Measurements from ENCODE around the gene EMP2.
A peak's percentile ranks its signal among the peaks of the same experiment; 100 is the strongest.
"Not testable (repeated sequence)": the region's sequence is repeated elsewhere in the genome, so short reads cannot be mapped to it uniquely, and the experiment has no call there.

The EMP2 gene

GRCh38 chr16:10569621-10570020, 10.8 kb downstream of the EMP2 start:
- Histone ChIP-seq H3K9ac (ENCODE audit: low read length) (no peak overlapping the region), H3K27me3 (ENCODE audit: control insufficient read depth, insufficient read depth, low read length) (no peaks in the 10 kb centered on the region), H3K4me3 (ENCODE audit: low read length) (no peak overlapping the region), H3K4me1 (ENCODE audit: control insufficient read depth, insufficient read depth, low read length) (no peaks in the 10 kb centered on the region), H3K36me3 (ENCODE audit: control insufficient read depth, insufficient read depth, low read length) (no peaks in the 10 kb centered on the region), H3K9me3 (ENCODE audit: control insufficient read depth, low read length) (no peaks in the 10 kb centered on the region)

- no peak overlapping the region for H3K9ac ChIP-seq (ENCODE audit: low read length)
- H3K4me3 ChIP-seq (ENCODE audit: low read length): no peak overlapping the region
- H3K36me3 ChIP-seq (ENCODE audit: control insufficient read depth, insufficient read depth, low read length): no peaks in the 10 kb centered on the region
- H3K27me3 ChIP-seq (ENCODE audit: control insufficient read depth, insufficient read depth, low read length): no peaks in the 10 kb centered on the region
- no peaks in the 10 kb centered on the region for H3K9me3 ChIP-seq (ENCODE audit: control insufficient read depth, low read length)
- H3K4me1 ChIP-seq (ENCODE audit: control insufficient read depth, insufficient read depth, low read length): no peaks in the 10 kb centered on the region
Observed at GRCh38 chr16:10566613-10567012, 13.8 kb downstream of the EMP2 start.

- no peaks in the 10 kb centered on the region for H3K9me3 ChIP-seq (ENCODE audit: control insufficient read depth, low read length)
- no peaks in the 10 kb centered on the region for H3K36me3 ChIP-seq (ENCODE audit: control insufficient read depth, insufficient read depth, low read length)
- no peak overlapping the region for H3K4me3 ChIP-seq (ENCODE audit: low read length)
- H3K9ac ChIP-seq (ENCODE audit: low read length): no peak overlapping the region
- H3K27me3 ChIP-seq (ENCODE audit: control insufficient read depth, insufficient read depth, low read length): no peaks in the 10 kb centered on the region
- H3K4me1 ChIP-seq (ENCODE audit: control insufficient read depth, insufficient read depth, low read length): peaks cover under 1% of the 10 kb centered on the region
Observed at GRCh38 chr16:10565167-10565566, 15.2 kb downstream of the EMP2 start.

GRCh38 chr16:10564591-10564990, 15.8 kb downstream of the EMP2 start:
- no peak overlapping the region for H3K4me3 ChIP-seq (ENCODE audit: low read length)
- no peaks in the 10 kb centered on the region for H3K36me3 ChIP-seq (ENCODE audit: control insufficient read depth, insufficient read depth, low read length)
- peaks cover 6% of the 10 kb centered on the region for H3K4me1 ChIP-seq (ENCODE audit: control insufficient read depth, insufficient read depth, low read length)
- no peaks in the 10 kb centered on the region for H3K9me3 ChIP-seq (ENCODE audit: control insufficient read depth, low read length)
- H3K9ac ChIP-seq (ENCODE audit: low read length): no peak overlapping the region
- H3K27me3 ChIP-seq (ENCODE audit: control insufficient read depth, insufficient read depth, low read length): no peaks in the 10 kb centered on the region

GRCh38 chr16:10562361-10562899, 18.0 kb downstream of the EMP2 start:
- peaks cover 27% of the 10 kb centered on the region for H3K4me1 ChIP-seq (ENCODE audit: control insufficient read depth, insufficient read depth, low read length)

GRCh38 chr16:10561425-10561824, 19.0 kb downstream of the EMP2 start:
- Histone ChIP-seq H3K36me3 (ENCODE audit: control insufficient read depth, insufficient read depth, low read length) (no peaks in the 10 kb centered on the region), H3K27me3 (ENCODE audit: control insufficient read depth, insufficient read depth, low read length) (no peaks in the 10 kb centered on the region), H3K9ac (ENCODE audit: low read length) (no peak overlapping the region), H3K4me3 (ENCODE audit: low read length) (no peak overlapping the region), H3K4me1 (ENCODE audit: control insufficient read depth, insufficient read depth, low read length) (peaks cover 30% of the 10 kb centered on the region), H3K9me3 (ENCODE audit: control insufficient read depth, low read length) (no peaks in the 10 kb centered on the region)

More at GRCh38 chr16:10562361-10562899, 18.0 kb downstream of the EMP2 start:
- Histone ChIP-seq H3K36me3 (ENCODE audit: control insufficient read depth, insufficient read depth, low read length) (no peaks in the 10 kb centered on the region), H3K9me3 (ENCODE audit: control insufficient read depth, low read length) (no peaks in the 10 kb centered on the region), H3K9ac (ENCODE audit: low read length) (no peak overlapping the region), H3K4me3 (ENCODE audit: low read length) (no peak overlapping the region), H3K27me3 (ENCODE audit: control insufficient read depth, insufficient read depth, low read length) (no peaks in the 10 kb centered on the region)

- Histone ChIP-seq H3K4me3 (ENCODE audit: low read length) (no peak overlapping the region), H3K9ac (ENCODE audit: low read length) (no peak overlapping the region), H3K9me3 (ENCODE audit: control insufficient read depth, low read length) (no peaks in the 10 kb centered on the region), H3K4me1 (ENCODE audit: control insufficient read depth, insufficient read depth, low read length) (peaks cover 30% of the 10 kb centered on the region), H3K36me3 (ENCODE audit: control insufficient read depth, insufficient read depth, low read length) (no peaks in the 10 kb centered on the region), H3K27me3 (ENCODE audit: control insufficient read depth, insufficient read depth, low read length) (no peaks in the 10 kb centered on the region)
Observed at GRCh38 chr16:10561001-10561400, 19.4 kb downstream of the EMP2 start.

GRCh38 chr16:10559792-10560191, 20.6 kb downstream of the EMP2 start:
- not testable (repeated sequence) for H3K9ac ChIP-seq (ENCODE audit: low read length); H3K9me3 ChIP-seq (ENCODE audit: control insufficient read depth, low read length); H3K36me3 ChIP-seq (ENCODE audit: control insufficient read depth, insufficient read depth, low read length); H3K4me3 ChIP-seq (ENCODE audit: low read length); H3K27me3 ChIP-seq (ENCODE audit: control insufficient read depth, insufficient read depth, low read length)
- peaks cover 30% of the 10 kb centered on the region for H3K4me1 ChIP-seq (ENCODE audit: control insufficient read depth, insufficient read depth, low read length)

GRCh38 chr16:10558746-10559641, 21.4 kb downstream of the EMP2 start:
- Histone ChIP-seq H3K9ac (ENCODE audit: low read length) (peak overlapping the region; percentile 44), H3K9me3 (ENCODE audit: control insufficient read depth, low read length) (no peaks in the 10 kb centered on the region), H3K36me3 (ENCODE audit: control insufficient read depth, insufficient read depth, low read length) (no peaks in the 10 kb centered on the region), H3K27me3 (ENCODE audit: control insufficient read depth, insufficient read depth, low read length) (no peaks in the 10 kb centered on the region), H3K4me1 (ENCODE audit: control insufficient read depth, insufficient read depth, low read length) (peaks cover 30% of the 10 kb centered on the region), H3K4me3 (ENCODE audit: low read length) (peak overlapping the region; percentile 11)

- H3K36me3 ChIP-seq (ENCODE audit: control insufficient read depth, insufficient read depth, low read length): no peaks in the 10 kb centered on the region
- no peaks in the 10 kb centered on the region for H3K27me3 ChIP-seq (ENCODE audit: control insufficient read depth, insufficient read depth, low read length)
- H3K9ac ChIP-seq (ENCODE audit: low read length): peak overlapping the region; percentile 44
- peaks cover 30% of the 10 kb centered on the region for H3K4me1 ChIP-seq (ENCODE audit: control insufficient read depth, insufficient read depth, low read length)
- H3K9me3 ChIP-seq (ENCODE audit: control insufficient read depth, low read length): no peaks in the 10 kb centered on the region
- H3K4me3 ChIP-seq (ENCODE audit: low read length): peak overlapping the region; percentile 11
Observed at GRCh38 chr16:10558305-10558704, 22.1 kb downstream of the EMP2 start.

- no peaks in the 10 kb centered on the region for H3K9me3 ChIP-seq (ENCODE audit: control insufficient read depth, low read length)
- peaks cover 30% of the 10 kb centered on the region for H3K4me1 ChIP-seq (ENCODE audit: control insufficient read depth, insufficient read depth, low read length)
- H3K27me3 ChIP-seq (ENCODE audit: control insufficient read depth, insufficient read depth, low read length): no peaks in the 10 kb centered on the region
- H3K36me3 ChIP-seq (ENCODE audit: control insufficient read depth, insufficient read depth, low read length): no peaks in the 10 kb centered on the region
- no peak overlapping the region for H3K9ac ChIP-seq (ENCODE audit: low read length)
- no peak overlapping the region for H3K4me3 ChIP-seq (ENCODE audit: low read length)
Observed at GRCh38 chr16:10557750-10558149, 22.6 kb downstream of the EMP2 start.

- H3K4me3 ChIP-seq (ENCODE audit: low read length): no peak overlapping the region
- H3K27me3 ChIP-seq (ENCODE audit: control insufficient read depth, insufficient read depth, low read length): no peaks in the 10 kb centered on the region
- H3K4me1 ChIP-seq (ENCODE audit: control insufficient read depth, insufficient read depth, low read length): peaks cover 30% of the 10 kb centered on the region
- H3K36me3 ChIP-seq (ENCODE audit: control insufficient read depth, insufficient read depth, low read length): no peaks in the 10 kb centered on the region
- H3K9me3 ChIP-seq (ENCODE audit: control insufficient read depth, low read length): no peaks in the 10 kb centered on the region
- no peak overlapping the region for H3K9ac ChIP-seq (ENCODE audit: low read length)
Observed at GRCh38 chr16:10556236-10556635, 24.2 kb downstream of the EMP2 start.
